ENCODE data around the gene RASD1.

DNA sequence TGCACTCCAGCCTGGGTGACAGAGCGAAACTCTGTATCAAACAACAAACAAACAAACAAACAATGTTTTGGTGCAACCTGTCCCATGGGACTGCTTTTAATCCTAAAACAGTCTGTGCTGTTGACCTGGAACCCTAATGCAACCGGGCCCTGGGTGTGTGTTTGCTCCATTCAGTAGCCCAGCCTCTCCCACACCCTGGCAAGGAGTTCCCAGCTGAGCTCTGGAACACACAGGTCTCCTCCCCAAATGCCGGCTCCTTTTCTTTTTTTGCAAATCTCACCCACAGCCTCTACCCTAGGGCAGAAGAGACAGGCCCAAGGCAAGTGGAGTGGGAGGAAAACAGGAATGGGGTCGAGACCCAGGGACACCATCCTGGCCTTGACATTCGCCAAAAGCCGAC lies 29.8 kb upstream of the RASD1 start:
- no peak for TF ChIP-seq MAFK (IDR thresholded peaks at IDR 0.05; ENCODE audit: low read depth, low read length)
- TF ChIP-seq, protein P1, sequence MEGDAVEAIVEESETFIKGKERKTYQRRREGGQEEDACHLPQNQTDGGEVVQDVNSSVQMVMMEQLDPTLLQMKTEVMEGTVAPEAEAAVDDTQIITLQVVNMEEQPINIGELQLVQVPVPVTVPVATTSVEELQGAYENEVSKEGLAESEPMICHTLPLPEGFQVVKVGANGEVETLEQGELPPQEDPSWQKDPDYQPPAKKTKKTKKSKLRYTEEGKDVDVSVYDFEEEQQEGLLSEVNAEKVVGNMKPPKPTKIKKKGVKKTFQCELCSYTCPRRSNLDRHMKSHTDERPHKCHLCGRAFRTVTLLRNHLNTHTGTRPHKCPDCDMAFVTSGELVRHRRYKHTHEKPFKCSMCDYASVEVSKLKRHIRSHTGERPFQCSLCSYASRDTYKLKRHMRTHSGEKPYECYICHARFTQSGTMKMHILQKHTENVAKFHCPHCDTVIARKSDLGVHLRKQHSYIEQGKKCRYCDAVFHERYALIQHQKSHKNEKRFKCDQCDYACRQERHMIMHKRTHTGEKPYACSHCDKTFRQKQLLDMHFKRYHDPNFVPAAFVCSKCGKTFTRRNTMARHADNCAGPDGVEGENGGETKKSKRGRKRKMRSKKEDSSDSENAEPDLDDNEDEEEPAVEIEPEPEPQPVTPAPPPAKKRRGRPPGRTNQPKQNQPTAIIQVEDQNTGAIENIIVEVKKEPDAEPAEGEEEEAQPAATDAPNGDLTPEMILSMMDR (conservative IDR thresholded peaks at IDR 0.05; ENCODE audit: low read depth, low read length), result no peak
- no peak for TF ChIP-seq POLR2A (IDR thresholded peaks at IDR 0.05; ENCODE audit: low read depth, low read length)
- TF ChIP-seq CHD1 (IDR thresholded peaks at IDR 0.05; ENCODE audit: low read depth, low read length), result no peak
- TF ChIP-seq CEBPB (IDR thresholded peaks at IDR 0.05; ENCODE audit: low read depth, low read length), result no peak
- TF ChIP-seq BHLHE40 (IDR thresholded peaks at IDR 0.05; ENCODE audit: low read depth, low read length), result no peak
- TF ChIP-seq, protein P2, sequence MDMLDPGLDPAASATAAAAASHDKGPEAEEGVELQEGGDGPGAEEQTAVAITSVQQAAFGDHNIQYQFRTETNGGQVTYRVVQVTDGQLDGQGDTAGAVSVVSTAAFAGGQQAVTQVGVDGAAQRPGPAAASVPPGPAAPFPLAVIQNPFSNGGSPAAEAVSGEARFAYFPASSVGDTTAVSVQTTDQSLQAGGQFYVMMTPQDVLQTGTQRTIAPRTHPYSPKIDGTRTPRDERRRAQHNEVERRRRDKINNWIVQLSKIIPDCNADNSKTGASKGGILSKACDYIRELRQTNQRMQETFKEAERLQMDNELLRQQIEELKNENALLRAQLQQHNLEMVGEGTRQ (IDR thresholded peaks at IDR 0.05; ENCODE audit: low read depth, low read length), result no peak
- TF ChIP-seq RAD21 (IDR thresholded peaks at IDR 0.05; ENCODE audit: low read length), result no peak
- no peak for TF ChIP-seq FOS (IDR thresholded peaks at IDR 0.05; ENCODE audit: low read depth, low read length)
